H1 (cell line): ENCODE measurements around the gene CDC27. TPM values are rescaled to one million over a fixed set of nuclear protein-coding genes. Genes with fewer than 3 reads are reported as not detected.

Experiments used
- CTCF ChIA-PET: fragments of 300-600 bp; sonication (Branson Sonifier 250); formaldehyde crosslinking; loops from one replicate; lab custom pipeline; 2021; ENCODE audit not compliant: partially characterized antibody; lab: Charles Lee
- POLR2A ChIA-PET: fragments of 300-600 bp; sonication (Branson Sonifier 250); formaldehyde crosslinking; loops from one replicate; lab custom pipeline; 2021; ENCODE audit warnings: inconsistent platforms; ENCODE audit not compliant: partially characterized antibody; lab: Charles Lee
- DNase-seq, 2 experiments: peaks; one replicate each; pipeline versions ENCODE4 v3.0.0 to v3.0.0-alpha.2; 2010 to 2022; ENCODE audit warnings: low spot score in 2 of 2, low read depth in 1 of 2, mixed read lengths in 1 of 2
- FAIRE-seq: peaks from 2 replicates; lab custom pipeline; 2011; peaks lifted over from hg19 to GRCh38; lab: Jason Lieb, UNC
- H2AFZ ChIP-seq: 2 replicates; pipeline ENCODE4 v1.8.1; 2012; ENCODE audit warnings: low read length, inconsistent platforms
- H2AK5ac ChIP-seq: 2 replicates; pipeline ENCODE4 v1.6.1; 2013; ENCODE audit warnings: low read depth, low read length
- H2BK120ac ChIP-seq: replicated peaks from 2 replicates; pipeline ENCODE3; 2013; ENCODE audit warnings: low read depth, low read length, inconsistent platforms
- H2BK12ac ChIP-seq: 2 replicates; pipeline ENCODE4 v1.6.1; 2013; ENCODE audit warnings: low read depth, low read length
- H2BK15ac ChIP-seq: 2 replicates; pipeline ENCODE4 v1.6.1; 2013; ENCODE audit warnings: low read length
- H2BK20ac ChIP-seq: 2 replicates; pipeline ENCODE4 v1.6.1; 2013; ENCODE audit warnings: low read length
- H2BK5ac ChIP-seq: 2 replicates; pipeline ENCODE4 v1.6.1; 2013; ENCODE audit warnings: low read depth, low read length
- H3K14ac ChIP-seq: 2 replicates; pipeline ENCODE4 v1.6.1; 2013; ENCODE audit warnings: inconsistent platforms; ENCODE audit not compliant: insufficient read length
- H3K18ac ChIP-seq: 2 replicates; pipeline ENCODE4 v1.6.1; 2013; ENCODE audit warnings: low read length; ENCODE audit errors: extremely low read depth
- H3K23ac ChIP-seq: 2 replicates; pipeline ENCODE4 v1.6.1; 2013; ENCODE audit warnings: inconsistent platforms; ENCODE audit not compliant: insufficient read length
- H3K23me2 ChIP-seq: 2 replicates; pipeline ENCODE4 v1.6.1; 2013; ENCODE audit warnings: low read depth, low read length
- H3K27ac ChIP-seq: 2 replicates; pipeline ENCODE4 v1.6.1; 2011; ENCODE audit warnings: low read depth, low read length, inconsistent platforms
- H3K27me3 ChIP-seq, 4 experiments: replicated peaks in 1 of 4; 1 replicate in 1 of 4; 2 replicates in 3 of 4; pipeline versions ENCODE4 v1.6.1 to v1.8.1; 2011 to 2013; ENCODE audit warnings: low read length in 3 of 4, mild to moderate bottlenecking in 3 of 4, inconsistent platforms in 2 of 4, mixed read lengths in 2 of 4, moderate library complexity in 1 of 4; ENCODE audit not compliant: control insufficient read depth in 3 of 4, insufficient read depth in 3 of 4; ENCODE audit errors: extremely low read depth in 1 of 4
- H3K36me3 ChIP-seq, 4 experiments: 2 replicates each; pipeline versions ENCODE4 v1.6.1 to v1.8.1; 2011 to 2013; ENCODE audit warnings: mild to moderate bottlenecking in 4 of 4, low read length in 3 of 4, moderate library complexity in 2 of 4, control low read depth in 1 of 4, inconsistent platforms in 1 of 4; ENCODE audit not compliant: insufficient read depth in 4 of 4, control insufficient read depth in 2 of 4
- H3K4ac ChIP-seq: replicated peaks from 2 replicates; pipeline ENCODE3; 2013; ENCODE audit warnings: low read length, low read depth, mixed read lengths, inconsistent platforms; ENCODE audit not compliant: insufficient read length
- H3K4me1 ChIP-seq, 4 experiments: replicated peaks in 1 of 4; 1 replicate in 1 of 4; 2 replicates in 3 of 4; pipeline versions ENCODE4 v1.6.1 to v1.8.1; 2011 to 2013; ENCODE audit warnings: low read length in 3 of 4, inconsistent platforms in 2 of 4, mixed read lengths in 1 of 4; ENCODE audit not compliant: insufficient read depth in 4 of 4, control insufficient read depth in 3 of 4
- H3K4me2 ChIP-seq, 2 experiments: 2 replicates each; pipeline versions ENCODE4 v1.6.1 to v1.8.1; 2011 to 2013; ENCODE audit warnings: low read depth in 2 of 2, low read length in 2 of 2, control low read depth in 1 of 2, inconsistent platforms in 1 of 2, mild to moderate bottlenecking in 1 of 2; ENCODE audit not compliant: insufficient read depth in 1 of 2
- H3K4me3 ChIP-seq, 4 experiments: fragments of 200-600, 300-600 bp in 1 of 4; sonication (generic), shearing (Covaris generic), sonication (Bioruptor Twin) in 1 of 4; 2 replicates each; pipeline versions ENCODE4 v1.5.1 to v1.8.1; 2011 to 2016; ENCODE audit warnings: low read length in 4 of 4, low read depth in 3 of 4, control low read depth in 2 of 4, inconsistent platforms in 2 of 4, mild to moderate bottlenecking in 2 of 4, mixed read lengths in 1 of 4, moderate library complexity in 1 of 4; ENCODE audit not compliant: insufficient read depth in 2 of 4; ENCODE audit errors: extremely low read depth in 1 of 4
- H3K56ac ChIP-seq: replicated peaks from 2 replicates; pipeline ENCODE3; 2013; ENCODE audit warnings: low read depth, mild to moderate bottlenecking, mixed read lengths, low read length, inconsistent platforms; ENCODE audit not compliant: insufficient read length
- H3K79me1 ChIP-seq: 2 replicates; pipeline ENCODE4 v1.6.1; 2013; ENCODE audit warnings: low read depth, low read length, control low read depth
- H3K79me2 ChIP-seq, 2 experiments: 2 replicates each; pipeline versions ENCODE4 v1.6.1 to v1.8.1; 2012 to 2013; ENCODE audit warnings: low read length in 2 of 2, mild to moderate bottlenecking in 2 of 2, inconsistent platforms in 1 of 2; ENCODE audit not compliant: insufficient read depth in 2 of 2, control insufficient read depth in 1 of 2
- H3K9ac ChIP-seq, 4 experiments: replicated peaks in 1 of 4; 1 replicate in 1 of 4; 2 replicates in 3 of 4; pipeline versions ENCODE4 v1.6.1 to v1.8.1; 2011 to 2013; ENCODE audit warnings: low read depth in 3 of 4, low read length in 3 of 4, control low read depth in 2 of 4, mild to moderate bottlenecking in 2 of 4, moderate library complexity in 2 of 4, inconsistent platforms in 1 of 4; ENCODE audit errors: extremely low read depth in 1 of 4
- H3K9me3 ChIP-seq, 2 experiments: 2 replicates each; pipeline versions ENCODE4 v1.6.1 to v1.8.1; 2012 to 2013; ENCODE audit warnings: mild to moderate bottlenecking in 2 of 2, moderate library complexity in 2 of 2, control low read depth in 1 of 2, inconsistent platforms in 1 of 2, low read depth in 1 of 2, low read length in 1 of 2, mixed read lengths in 1 of 2; ENCODE audit not compliant: insufficient read depth in 2 of 2
- H4K20me1 ChIP-seq, 2 experiments: replicated peaks in 1 of 2; 2 replicates each; pipeline versions ENCODE3 to v1.8.1; 2011 to 2013; ENCODE audit warnings: inconsistent platforms in 2 of 2, low read length in 2 of 2, mild to moderate bottlenecking in 1 of 2; ENCODE audit not compliant: insufficient read depth in 2 of 2, control insufficient read depth in 1 of 2
- H4K5ac ChIP-seq: 2 replicates; pipeline ENCODE4 v1.6.1; 2013; ENCODE audit warnings: low read length, low read depth, mixed read lengths, inconsistent platforms; ENCODE audit not compliant: insufficient read length
- H4K8ac ChIP-seq: 2 replicates; pipeline ENCODE4 v1.8.0; 2013; ENCODE audit warnings: mild to moderate bottlenecking, moderate library complexity, low read length, inconsistent platforms; ENCODE audit not compliant: insufficient read depth; ENCODE audit errors: extremely low read depth
- H4K91ac ChIP-seq: replicated peaks from 2 replicates; pipeline ENCODE3; 2013; ENCODE audit warnings: low read length, mixed read lengths, inconsistent platforms; ENCODE audit not compliant: insufficient read length
- POU5F1 ChIP-seq: IDR thresholded peaks from 2 replicates; pipeline ENCODE4 v1.6.1; 2011; ENCODE audit warnings: low read depth, mild to moderate bottlenecking, low read length, moderate library complexity
- SIN3A ChIP-seq, 2 experiments: IDR thresholded peaks in 1 of 2; conservative IDR thresholded peaks in 1 of 2; 2 replicates each; pipeline ENCODE4 v1.6.1; 2011 to 2012; ENCODE audit warnings: low read length in 2 of 2, improper control_type of control experiment in 1 of 2, low read depth in 1 of 2, mild to moderate bottlenecking in 1 of 2
- WGBS, 2 experiments: shearing (Covaris generic) in 1 of 2; methylation state at CpG; one replicate each; pipeline versions ENCODE4 v1.1.6 to v1.1.7; 2013 to 2015; ENCODE audit warnings: low lambda C conversion rate in 2 of 2, mixed read lengths in 2 of 2, inconsistent platforms in 1 of 2, low coverage in 1 of 2, missing lambda C conversion rate in 1 of 2; ENCODE audit not compliant: insufficient replicate concordance in 2 of 2, insufficient coverage in 1 of 2, insufficient read length in 1 of 2; ENCODE audit errors: extremely low coverage in 1 of 2, missing lambda C conversion rate in 1 of 2; 5-methylcytosine and 5-hydroxymethylcytosine counted together
- polyA plus RNA-seq, 7 experiments: library from polyadenylated mRNA; depleted of rRNA in 3 of 7; stranded (reverse) in 5 of 7; unstranded in 2 of 7; fragments of >200 nt in 5 of 7; fragments of 200-250 nt in 2 of 7; gene quantifications; 1 replicate in 5 of 7; 2 replicates in 1 of 7; 4 replicates in 1 of 7; pipeline versions ENCODE4 v1.2.1 to v1.2.3, GENCODE V29; 2011 to 2013; ENCODE audit warnings: missing spikeins in 2 of 7, mixed read lengths in 2 of 7
- total RNA-seq: library from RNA; stranded (reverse); fragmentation: NEBNext Ultra II Directional; extraction: Animal tissue kit (Norgen Biotek cat#: 25700); gene quantifications from 2 replicates; pipeline ENCODE4 v1.2.1, GENCODE V29; 2021
- TF ChIP-seq, protein P1 (sequence below): IDR thresholded peaks from 2 replicates; pipeline ENCODE4 v1.6.1; 2012; ENCODE audit warnings: inconsistent platforms

The CDC27 gene
- total and polyA plus RNA-seq, 2 of the 8 experiments (the other 6 are each of a cell fraction or from before 2014, with no cell fraction given): 41.9 to 87.5 TPM

GRCh38 chr17:47199627-47200324, 10.7 kb upstream of the CDC27 start:
- H3K23ac ChIP-seq: no peak overlapping the region
- H2BK12ac ChIP-seq: no peak overlapping the region
- H4K91ac ChIP-seq: no peak overlapping the region
- no peak overlapping the region for H2BK15ac ChIP-seq
- H3K9ac ChIP-seq: no peak overlapping the region
- no peak overlapping the region for H3K4me2 ChIP-seq
- H3K27ac ChIP-seq: no peak overlapping the region
- no peak overlapping the region for H2AFZ ChIP-seq
- H3K4ac ChIP-seq: no peak overlapping the region
- H4K5ac ChIP-seq: no peak overlapping the region
- no peak for FAIRE-seq
- CTCF ChIA-PET: interaction anchor here (0.6 kb wide), 1 partner anchor 108 kb away, joined by 3 read pairs; no protein-coding TSS in a partner anchor
- H4K8ac ChIP-seq: no peak overlapping the region
- no peak overlapping the region for H2AK5ac ChIP-seq
- H3K4me1 ChIP-seq: no peaks in the 10 kb centered on the region
- no peak overlapping the region for H2BK120ac ChIP-seq
- no peak overlapping the region for H3K18ac ChIP-seq
- WGBS, 2 experiments: 94% methylated on average over 8 of the region's 8 CpGs; no CpG with 5 or more reads in 1 of the 2 experiments
- TF ChIP-seq POU5F1: no peak
- TF ChIP-seq, protein P1, sequence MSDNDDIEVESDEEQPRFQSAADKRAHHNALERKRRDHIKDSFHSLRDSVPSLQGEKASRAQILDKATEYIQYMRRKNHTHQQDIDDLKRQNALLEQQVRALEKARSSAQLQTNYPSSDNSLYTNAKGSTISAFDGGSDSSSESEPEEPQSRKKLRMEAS: no peak
- TF ChIP-seq SIN3A (conservative IDR thresholded peaks at IDR 0.05 in 1 of 2, IDR thresholded peaks at IDR 0.05 in 1 of 2; ENCODE audit: low read depth in 1 of 2, low read length in 2 of 2): no peak
- TF ChIP-seq, all 59 proteins: peak for 0
- no peaks in the 10 kb centered on the region; a peak in 1 of 7 replicates for H3K27me3 ChIP-seq
- H2BK20ac ChIP-seq: no peak overlapping the region
- H2BK5ac ChIP-seq: no peak overlapping the region
- no peaks in the 10 kb centered on the region for H3K23me2 ChIP-seq
- H3K79me1 ChIP-seq: no peaks in the 10 kb centered on the region
- H3K56ac ChIP-seq: no peak overlapping the region
- DNase-seq: no peak
- POLR2A ChIA-PET: interaction anchor here (0.6 kb wide), 1 partner anchor 330 kb away, joined by 4 read pairs; no protein-coding TSS in a partner anchor
- H4K20me1 ChIP-seq: no peaks in the 10 kb centered on the region
- H3K4me3 ChIP-seq: no peak overlapping the region
- H3K79me2 ChIP-seq: no peaks in the 10 kb centered on the region
- H3K9me3 ChIP-seq: no peaks in the 10 kb centered on the region
- no peaks in the 10 kb centered on the region for H3K36me3 ChIP-seq
- H3K14ac ChIP-seq: no peak overlapping the region
